Stimulated activated CD4-positive, alpha-beta T cell treated with anti-CD3 and anti-CD28 coated beads, Interleukin-2, amount 100 ng/mL, for 4 hours (primary cell): ENCODE data around the gene STH.

Source experiments
- DNase-seq: peaks from one replicate; pipeline ENCODE4 v3.0.0-alpha.2; 2020; ENCODE audit warnings: low read depth

The STH gene

DNA sequence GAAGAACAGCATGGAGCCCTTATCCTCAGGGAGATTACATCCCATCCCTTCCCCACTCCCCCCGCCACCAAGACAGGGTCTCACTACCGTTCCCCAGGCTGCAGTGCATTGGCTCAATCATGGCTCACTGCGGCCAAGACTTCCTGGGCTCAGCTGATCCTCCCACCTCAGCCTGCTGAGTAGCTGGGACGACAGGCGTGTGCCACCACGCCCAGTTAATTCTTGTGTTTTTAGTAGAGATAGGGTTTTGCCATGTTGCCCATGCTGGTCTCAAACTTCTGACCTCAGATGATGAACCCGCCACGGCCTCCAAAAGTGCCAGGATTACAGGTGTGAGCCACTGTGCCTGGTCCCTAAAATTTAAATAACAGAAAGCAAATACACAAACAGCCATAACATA lies 48.8 kb downstream of the STH start:
- no peak for DNase-seq
